Measurements from ENCODE around the gene ERV3-1.
"Not testable (repeated sequence)": the region's sequence is repeated elsewhere in the genome, so short reads cannot be mapped to it uniquely, and the experiment has no call there.

Gene ERV3-1

DNA sequence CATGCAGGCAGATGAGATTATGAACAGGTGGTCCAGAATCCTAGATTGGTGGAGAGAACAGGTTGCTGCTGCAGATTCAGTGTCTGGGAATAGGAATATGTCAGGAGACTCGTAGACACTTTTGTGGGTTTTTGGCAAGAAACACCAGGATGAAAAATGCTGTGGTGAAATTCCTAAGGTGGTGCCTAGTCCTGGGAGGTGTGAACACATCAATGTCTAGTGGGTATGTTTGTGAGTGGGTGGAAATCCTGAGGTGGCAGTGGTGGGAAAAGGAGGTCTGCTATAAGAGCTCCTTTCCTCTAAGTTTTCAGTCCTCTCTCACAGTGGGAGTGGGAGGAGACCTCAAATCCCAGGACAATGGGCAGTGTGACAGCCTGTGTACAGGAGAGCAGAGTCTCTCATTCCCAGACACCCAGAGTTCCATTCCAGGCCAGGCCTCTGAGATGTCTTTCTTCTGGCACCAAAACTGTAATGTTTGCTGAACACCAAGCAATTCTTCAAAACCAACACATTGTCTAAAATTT, 5.1 kb downstream of the ERV3-1 start:
- DNase-seq (ENCODE audit: low read depth in 2 of 2) = no peak

GRCh38 chr7:64999165-65000004, 7.1 kb downstream of the ERV3-1 start:
- no peak for DNase-seq (ENCODE audit: low read depth in 2 of 2)

- DNase-seq (ENCODE audit: low read depth in 2 of 2) = no peak
Observed at GRCh38 chr7:64998865-64999164, 7.7 kb downstream of the ERV3-1 start.

- no peak for DNase-seq (ENCODE audit: low read depth in 2 of 2)
Observed at GRCh38 chr7:64997927-64998391, 8.5 kb downstream of the ERV3-1 start.

DNA sequence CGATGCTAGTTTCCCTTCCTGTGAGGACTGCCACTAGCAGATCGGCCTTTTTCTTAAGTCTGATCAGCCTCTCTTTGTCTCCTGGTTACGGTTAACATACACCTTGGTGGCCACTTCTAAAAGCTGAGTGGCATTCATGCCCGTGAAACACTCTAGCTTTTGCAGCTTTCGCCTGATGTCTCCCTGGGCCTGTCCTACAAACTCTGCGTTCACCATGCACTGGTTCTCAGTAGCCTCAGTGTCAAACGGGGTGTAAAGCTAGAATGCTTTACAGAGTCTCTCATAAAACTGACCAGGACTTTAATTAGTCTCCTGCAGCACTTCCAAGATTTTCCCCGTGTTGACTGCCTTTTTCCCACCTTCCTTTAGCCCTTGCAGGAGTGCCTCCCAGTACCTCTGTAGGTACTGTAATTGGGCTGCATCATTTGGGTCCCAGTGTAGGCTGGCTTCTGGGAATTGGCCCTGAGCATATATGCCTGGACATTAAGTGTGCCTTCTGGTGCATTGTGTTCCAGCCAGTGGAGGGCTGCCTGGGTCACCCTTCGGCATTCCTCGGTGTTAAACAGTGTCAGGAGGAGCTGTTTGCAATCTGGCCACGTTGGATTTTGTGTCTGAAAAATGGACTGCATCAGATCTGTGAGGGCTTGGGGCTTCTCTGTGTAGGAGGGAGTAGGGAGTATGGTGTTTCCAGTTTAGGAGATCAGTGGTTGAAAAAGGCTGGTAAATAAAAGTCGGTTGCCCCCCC, 9.2 kb downstream of the ERV3-1 start:
- DNase-seq (ENCODE audit: low read depth in 2 of 2) = no peak

GRCh38 chr7:64996305-64996704, 10.2 kb downstream of the ERV3-1 start:
- DNase-seq (ENCODE audit: low read depth in 2 of 2) = no peak

GRCh38 chr7:64993901-64994300, 12.6 kb downstream of the ERV3-1 start:
- no peak for DNase-seq (ENCODE audit: low read depth in 2 of 2)

GRCh38 chr7:64992971-64993370, 13.5 kb downstream of the ERV3-1 start:
- DNase-seq (ENCODE audit: low read depth in 2 of 2) = no peak

DNA sequence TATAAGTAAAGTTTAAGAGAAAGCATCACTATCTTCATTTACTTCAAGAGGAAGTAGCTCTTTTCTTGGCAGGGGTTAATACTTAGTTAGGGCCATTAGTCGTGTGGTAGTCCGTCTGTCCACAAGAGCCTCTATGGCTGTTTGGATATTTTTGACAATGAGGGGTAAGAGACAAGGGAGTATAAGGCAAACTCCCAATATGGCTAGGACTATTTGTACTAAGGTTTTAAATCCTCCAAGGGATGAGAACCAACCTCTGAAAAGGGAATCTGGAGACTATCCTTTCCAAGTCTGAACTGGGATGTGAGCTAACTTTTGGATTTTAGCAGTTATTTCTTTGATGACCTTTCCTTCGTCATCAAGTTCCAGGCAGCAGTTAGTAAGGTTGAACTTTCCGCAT, 15.6 kb downstream of the ERV3-1 start, which contains the start of gene ZNF117:
ZNF117 (minus strand) TSS at position 101 of the 400 bp plus-strand sequence.
- DNase-seq (ENCODE audit: low read depth in 2 of 2) = no peak

DNA sequence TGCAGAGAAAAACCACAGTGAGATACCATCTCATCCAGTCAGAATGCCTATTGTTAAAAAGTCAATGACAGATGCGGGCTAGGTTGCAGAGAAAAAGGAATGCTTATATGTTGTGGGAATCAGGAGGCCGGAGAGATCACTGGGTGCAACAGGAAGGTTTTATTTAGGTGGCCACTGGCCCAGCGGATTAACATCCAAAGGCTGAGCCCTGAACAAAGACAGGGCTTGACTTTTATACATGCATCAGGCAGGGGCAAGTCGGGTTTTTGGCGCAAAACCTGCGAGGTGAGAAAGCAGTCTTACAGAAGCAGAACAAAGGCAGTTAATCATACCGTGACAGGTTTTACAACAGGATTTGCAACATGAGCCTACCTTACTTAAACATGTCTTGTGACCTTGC, 16.3 kb downstream of the ERV3-1 start:
- DNase-seq (ENCODE audit: low read depth in 2 of 2) = no peak

GRCh38 chr7:64978497-64979203, 27.8 kb downstream of the ERV3-1 start:
- no peak for DNase-seq (ENCODE audit: low read depth in 2 of 2)

GRCh38 chr7:64965594-64965993, 40.9 kb downstream of the ERV3-1 start:
- DNase-seq (ENCODE audit: low read depth in 2 of 2) = no peak

- no peak for DNase-seq (ENCODE audit: low read depth in 2 of 2)
Observed at GRCh38 chr7:64959072-64959747, 47.3 kb downstream of the ERV3-1 start.

DNA sequence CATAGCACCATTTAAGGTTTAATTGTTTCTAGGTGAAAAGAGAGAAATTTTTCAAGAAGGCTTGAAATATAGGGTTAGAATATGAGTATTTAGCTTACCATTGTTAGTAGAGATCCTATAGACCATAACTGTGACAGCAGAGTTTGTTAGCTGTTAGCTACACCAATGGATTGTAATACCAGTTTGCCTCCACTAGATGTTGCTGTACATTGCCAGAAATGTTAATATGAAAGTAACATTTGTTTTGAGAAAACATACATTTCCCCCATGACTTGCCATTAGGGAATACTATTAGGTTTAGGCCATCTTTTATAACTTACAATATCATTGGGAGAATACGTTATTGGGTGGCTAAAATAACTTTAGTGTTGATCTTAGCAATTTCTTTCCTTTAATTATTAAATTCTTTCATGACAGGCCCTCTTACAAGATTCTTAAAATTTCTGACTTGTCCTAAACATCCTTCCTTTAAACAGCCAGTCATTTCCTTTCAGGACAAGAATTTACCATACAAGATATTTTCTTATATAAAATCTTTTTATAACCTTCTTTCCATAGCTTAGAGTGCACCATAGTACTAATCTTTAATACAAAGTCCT, 55.1 kb downstream of the ERV3-1 start:
- no peak for DNase-seq (ENCODE audit: low read depth in 2 of 2)

DNA sequence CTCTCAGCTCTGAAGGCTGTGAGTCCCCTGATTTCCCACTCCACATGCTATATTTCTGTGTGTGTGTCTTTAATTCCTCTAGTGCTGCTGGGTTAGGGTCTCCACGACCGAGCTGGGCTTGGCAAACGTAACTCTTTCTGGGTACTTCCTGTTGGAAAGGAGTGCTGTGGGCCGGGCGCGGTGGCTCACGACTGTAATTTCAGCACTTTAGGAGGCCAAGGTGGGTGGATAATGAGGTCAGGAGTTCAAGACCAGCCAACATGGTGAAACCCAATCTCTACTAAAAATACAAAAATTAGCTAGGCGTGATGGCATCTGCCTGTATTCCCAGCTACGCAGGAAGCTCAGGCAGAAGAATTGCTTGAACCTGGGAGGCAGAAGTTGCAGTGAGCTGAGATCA, 55.8 kb downstream of the ERV3-1 start:
- DNase-seq (ENCODE audit: low read depth in 2 of 2) = not testable (repeated sequence)

DNA sequence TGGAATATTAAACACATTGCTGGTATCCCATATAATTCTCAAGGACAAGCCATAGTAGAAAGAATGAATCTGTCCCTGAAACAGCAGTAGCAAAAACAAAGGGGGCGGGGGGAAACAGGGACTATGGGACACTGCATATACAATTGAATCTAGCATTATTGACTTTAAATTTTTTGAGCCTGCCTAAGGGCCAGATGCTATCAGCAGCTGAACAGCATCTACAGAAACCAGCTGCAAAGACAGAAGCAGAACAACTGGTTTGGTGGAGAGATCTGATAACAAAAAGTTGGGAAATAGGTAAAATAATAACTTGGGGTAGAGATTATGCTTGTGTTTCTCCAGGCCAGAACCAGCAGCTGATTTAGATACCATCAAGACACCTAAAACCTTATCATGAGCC, 57.7 kb downstream of the ERV3-1 start:
- DNase-seq (ENCODE audit: low read depth in 2 of 2) = not testable (repeated sequence)

- no peak for DNase-seq (ENCODE audit: low read depth in 2 of 2)
Observed at GRCh38 chr7:64947252-64948000, 59.1 kb downstream of the ERV3-1 start.

- DNase-seq (ENCODE audit: low read depth in 2 of 2) = peak in 1 of 2 donors; percentile 5
Observed at GRCh38 chr7:64946772-64947171, 59.7 kb downstream of the ERV3-1 start.

- no peak for DNase-seq (ENCODE audit: low read depth in 2 of 2)
Observed at GRCh38 chr7:64945503-64946175, 60.8 kb downstream of the ERV3-1 start.

All from stimulated activated CD4-positive, alpha-beta T cell treated with anti-CD3 and anti-CD28 coated beads, Interleukin-1b, Interleukin-23, amount 100 ng/mL, for 4 hours (primary cell).